DOHH2 (cell line): ENCODE data around the gene AUNIP.

Source experiments
- H3F3A ChIP-seq: fragments of 200-600 bp; sonication (generic), shearing (Covaris generic); 2 replicates; pipeline ENCODE4 v1.6.0; 2016; ENCODE audit warnings: antibody characterized with exemption, mild to moderate bottlenecking; ENCODE audit not compliant: control insufficient read depth, insufficient read depth
- H3K27ac ChIP-seq: fragments of 200-600 bp; sonication (generic); 2 replicates; pipeline ENCODE4 v1.5.1; 2014; ENCODE audit warnings: low read depth, mild to moderate bottlenecking, low read length, moderate library complexity
- H3K27me3 ChIP-seq: fragments of 200-600 bp; sonication (generic); 2 replicates; pipeline ENCODE4 v1.6.1; 2014; ENCODE audit warnings: mild to moderate bottlenecking, low read length, mixed read lengths; ENCODE audit not compliant: control insufficient read depth
- H3K36me3 ChIP-seq: fragments of 200-600 bp; sonication (generic); 2 replicates; pipeline ENCODE4 v1.6.1; 2014; ENCODE audit warnings: mild to moderate bottlenecking, low read length, moderate library complexity, mixed read lengths; ENCODE audit not compliant: control insufficient read depth
- H3K4me1 ChIP-seq: fragments of 200-600 bp; sonication (generic); 2 replicates; pipeline ENCODE4 v1.6.1; 2014; ENCODE audit warnings: mild to moderate bottlenecking, low read length, mixed read lengths; ENCODE audit not compliant: control insufficient read depth
- H3K4me2 ChIP-seq: fragments of 200-600 bp; sonication (generic); 2 replicates; pipeline ENCODE4 v1.6.0; 2014; ENCODE audit warnings: mild to moderate bottlenecking, low read length, moderate library complexity
- H3K4me3 ChIP-seq: fragments of 200-600 bp; sonication (generic); 2 replicates; pipeline ENCODE4 v1.5.1; 2014; ENCODE audit warnings: mild to moderate bottlenecking, low read length, mixed read lengths
- H3K79me2 ChIP-seq: fragments of 200-600 bp; sonication (generic); 2 replicates; pipeline ENCODE4 v1.6.1; 2014; ENCODE audit warnings: mild to moderate bottlenecking, low read length, mixed read lengths; ENCODE audit not compliant: control insufficient read depth
- H3K9me2 ChIP-seq: fragments of 200-600 bp; sonication (generic); replicated peaks from 2 replicates; pipeline ENCODE4 v1.6.1; 2014; ENCODE audit warnings: mild to moderate bottlenecking, low read length, mixed read lengths; ENCODE audit not compliant: control insufficient read depth
- H3K9me3 ChIP-seq: fragments of 200-600 bp; sonication (generic); 2 replicates; pipeline ENCODE4 v1.6.1; 2014; ENCODE audit warnings: antibody characterized with exemption, low read length, mixed read lengths; ENCODE audit not compliant: control insufficient read depth, insufficient read depth
- H4K20me1 ChIP-seq: fragments of 200-600 bp; sonication (generic); 2 replicates; pipeline ENCODE4 v1.6.0; 2014; ENCODE audit warnings: low read depth, mild to moderate bottlenecking, antibody characterized with exemption, low read length, moderate library complexity; ENCODE audit not compliant: control insufficient read depth, insufficient read depth
- CTCF ChIP-seq: fragments of 200-600 bp; sonication (generic); IDR thresholded peaks from one replicate; pipeline ENCODE4 v1.5.1; 2014; ENCODE audit warnings: antibody characterized with exemption, mild to moderate bottlenecking, low read depth, low read length; ENCODE audit not compliant: poor library complexity, severe bottlenecking
- EZH2phosphoT487 ChIP-seq: fragments of 200-600 bp; sonication (generic); IDR thresholded peaks from 2 replicates; pipeline ENCODE4 v1.6.1; 2017; ENCODE audit warnings: borderline replicate concordance, mild to moderate bottlenecking, antibody characterized with exemption, low read length, moderate library complexity, mixed read lengths

AUNIP gene

GRCh38 chr1:25858906-25859789 lies at the start of gene AUNIP:
TSS of gene AUNIP (minus strand) at chr1:25859457. CDS start at chr1:25859357, 100 bp downstream.
- Histone ChIP-seq H3K4me2 (peak within 1 kb of the TSS; percentile 74), H3K4me3 (peak within 1 kb of the TSS; percentile 81), H3K79me2 (peaks cover 51% of the 10 kb centered on the region), H3K36me3 (no peaks in the 10 kb centered on the region), H3K27ac (peak within 1 kb of the TSS; percentile 53), H3K4me1 (peaks cover 27% of the 10 kb centered on the region), H3K9me2 (no peaks in the 10 kb centered on the region), H3K27me3 (no peaks in the 10 kb centered on the region), H4K20me1 (no peaks in the 10 kb centered on the region), H3K9me3 (no peaks in the 10 kb centered on the region), H3F3A (no peaks in the 10 kb centered on the region)
- TF ChIP-seq CTCF: no peak
- no peak for TF ChIP-seq EZH2phosphoT487

GRCh38 chr1:25909040-25909439 lies 49.8 kb upstream of the AUNIP start:
- Histone ChIP-seq H3K27me3 (peaks cover 5% of the 10 kb centered on the region), H3F3A (peaks cover 11% of the 10 kb centered on the region), H4K20me1 (peaks cover 12% of the 10 kb centered on the region), H3K79me2 (peaks cover 20% of the 10 kb centered on the region), H3K27ac (no peak overlapping the region), H3K9me3 (no peaks in the 10 kb centered on the region), H3K4me2 (no peak overlapping the region), H3K9me2 (no peaks in the 10 kb centered on the region), H3K36me3 (peaks cover 15% of the 10 kb centered on the region), H3K4me3 (no peak overlapping the region), H3K4me1 (peaks cover 18% of the 10 kb centered on the region)
- TF ChIP-seq EZH2phosphoT487 (no peak), CTCF (no peak)

- no peaks in the 10 kb centered on the region for H3K9me2 ChIP-seq
- H3K27ac ChIP-seq: no peak overlapping the region
- H3K79me2 ChIP-seq: peaks cover 29% of the 10 kb centered on the region
- H3K9me3 ChIP-seq: no peaks in the 10 kb centered on the region
- H3K4me2 ChIP-seq: no peak overlapping the region
- H3K4me3 ChIP-seq: no peak overlapping the region
- peaks cover 16% of the 10 kb centered on the region for H3F3A ChIP-seq
- H3K4me1 ChIP-seq: peaks cover 24% of the 10 kb centered on the region
- peaks cover 24% of the 10 kb centered on the region for H3K36me3 ChIP-seq
- H4K20me1 ChIP-seq: peaks cover 20% of the 10 kb centered on the region
- peaks cover 5% of the 10 kb centered on the region for H3K27me3 ChIP-seq
- no peak for TF ChIP-seq CTCF
- no peak for TF ChIP-seq EZH2phosphoT487
Observed at GRCh38 chr1:25908161-25908560, 48.9 kb upstream of the AUNIP start.
